GM21515 (cell line): ENCODE measurements around the gene CRIP1.

Experiments
- ATAC-seq: cut with Tn5 transposase; IDR thresholded peaks from one replicate; pipeline ENCODE4 v1.9.1; 2021; ENCODE audit not compliant: unreplicated experiment

CRIP1 gene

DNA sequence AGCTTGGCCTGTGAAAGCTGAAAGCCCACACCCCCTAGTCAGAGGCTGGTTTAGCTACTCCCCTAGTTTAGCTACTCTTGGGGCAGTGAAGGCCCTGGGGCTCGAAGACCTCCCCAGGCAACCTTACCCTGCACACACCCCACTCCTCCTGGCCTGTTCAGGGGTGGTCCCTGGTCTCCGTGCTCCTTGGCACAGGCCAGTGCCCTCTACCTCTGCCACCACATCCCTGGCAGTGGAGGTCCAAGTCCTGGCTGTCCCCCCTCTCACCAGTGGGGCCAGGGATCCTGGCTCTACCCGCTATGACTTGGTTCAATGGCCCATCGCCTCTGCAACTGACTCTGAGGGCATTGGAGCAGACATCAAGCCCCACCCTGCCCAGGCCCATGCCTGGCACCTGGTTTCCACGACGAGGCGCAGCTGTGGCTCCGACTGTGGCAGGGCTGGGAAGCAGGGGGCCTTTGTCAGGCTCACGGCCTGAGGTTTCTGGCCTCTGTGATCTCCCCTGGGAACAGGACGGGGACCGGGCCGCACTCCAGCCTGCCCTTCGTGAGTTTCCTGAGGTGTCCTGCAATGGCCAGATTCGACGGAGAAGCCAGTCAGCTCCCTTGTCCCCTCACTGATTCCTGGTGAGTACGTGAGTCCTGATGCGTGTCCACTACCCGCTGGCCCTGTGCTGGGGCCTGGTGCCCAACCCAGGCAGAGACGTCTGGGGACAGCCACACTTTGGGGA is 45.4 kb downstream of the CRIP1 start:
- ATAC-seq = no peak

- ATAC-seq = no peak
Measured at GRCh38 chr14:105532735-105533141, 46.1 kb downstream of the CRIP1 start.

DNA sequence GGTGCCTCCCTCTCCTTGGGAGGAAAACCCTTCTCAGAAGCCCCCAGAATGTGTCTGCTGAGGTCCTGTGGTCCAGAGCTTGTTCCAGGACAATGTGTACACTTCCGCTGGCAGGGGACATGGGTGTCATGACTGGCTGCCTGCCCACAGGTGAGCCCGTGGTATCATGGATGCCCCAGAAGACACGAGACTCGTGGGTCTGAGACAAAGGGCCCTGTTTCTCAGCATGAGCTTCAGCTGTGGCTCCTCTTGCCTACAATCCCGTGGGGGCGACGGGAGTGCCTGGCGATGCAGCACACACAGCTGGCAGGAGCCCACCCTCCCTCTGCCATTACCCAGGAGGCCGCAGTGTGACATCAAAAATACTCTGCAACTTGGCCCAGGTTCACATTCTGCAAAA is 46.7 kb downstream of the CRIP1 start:
- ATAC-seq = no peak

GRCh38 chr14:105533811-105534498 is 47.3 kb downstream of the CRIP1 start:
- ATAC-seq = no peak

DNA sequence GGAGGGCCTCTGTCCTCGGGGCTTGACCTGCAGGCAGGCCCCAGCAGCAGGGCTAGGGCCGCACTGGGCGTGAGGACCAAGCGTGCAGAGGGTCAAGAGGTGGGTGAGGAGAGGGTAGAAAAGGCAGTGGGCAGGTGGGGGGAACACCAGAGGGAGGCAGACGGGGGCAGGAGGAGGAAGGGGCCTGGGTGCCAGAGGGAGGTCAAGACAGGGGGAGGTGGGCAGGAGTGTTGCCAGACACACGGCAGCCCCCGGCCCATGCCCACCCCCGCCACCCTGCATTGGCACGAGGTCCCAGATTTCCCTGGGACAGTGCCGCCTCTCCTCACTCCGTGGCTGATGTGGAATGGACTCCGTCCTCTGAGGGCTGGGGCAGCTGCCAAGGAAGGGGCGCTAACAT is 47.9 kb downstream of the CRIP1 start:
- ATAC-seq = no peak

DNA sequence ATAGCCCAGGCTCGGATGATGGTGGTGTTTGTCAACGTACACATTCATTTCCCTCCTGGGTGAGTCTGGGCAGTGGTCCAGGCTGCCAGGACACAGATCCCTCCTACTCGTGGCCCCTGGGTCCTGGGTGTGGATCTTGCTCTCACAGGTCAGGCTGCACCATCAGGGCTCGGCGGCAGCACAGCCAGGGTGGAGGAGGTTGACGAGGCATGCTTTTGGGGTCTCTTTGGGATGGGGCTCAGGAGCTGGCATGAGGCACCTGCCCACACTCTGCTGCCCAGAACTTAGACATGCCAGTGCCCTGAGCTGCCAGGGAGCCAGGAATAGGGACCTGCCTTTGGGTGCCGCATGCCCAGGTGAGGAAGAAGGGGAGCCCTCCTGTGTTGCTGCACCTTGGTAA is 49.4 kb downstream of the CRIP1 start:
- no peak for ATAC-seq

GRCh38 chr14:105536691-105537579 is 50.2 kb downstream of the CRIP1 start:
- ATAC-seq = no peak

DNA sequence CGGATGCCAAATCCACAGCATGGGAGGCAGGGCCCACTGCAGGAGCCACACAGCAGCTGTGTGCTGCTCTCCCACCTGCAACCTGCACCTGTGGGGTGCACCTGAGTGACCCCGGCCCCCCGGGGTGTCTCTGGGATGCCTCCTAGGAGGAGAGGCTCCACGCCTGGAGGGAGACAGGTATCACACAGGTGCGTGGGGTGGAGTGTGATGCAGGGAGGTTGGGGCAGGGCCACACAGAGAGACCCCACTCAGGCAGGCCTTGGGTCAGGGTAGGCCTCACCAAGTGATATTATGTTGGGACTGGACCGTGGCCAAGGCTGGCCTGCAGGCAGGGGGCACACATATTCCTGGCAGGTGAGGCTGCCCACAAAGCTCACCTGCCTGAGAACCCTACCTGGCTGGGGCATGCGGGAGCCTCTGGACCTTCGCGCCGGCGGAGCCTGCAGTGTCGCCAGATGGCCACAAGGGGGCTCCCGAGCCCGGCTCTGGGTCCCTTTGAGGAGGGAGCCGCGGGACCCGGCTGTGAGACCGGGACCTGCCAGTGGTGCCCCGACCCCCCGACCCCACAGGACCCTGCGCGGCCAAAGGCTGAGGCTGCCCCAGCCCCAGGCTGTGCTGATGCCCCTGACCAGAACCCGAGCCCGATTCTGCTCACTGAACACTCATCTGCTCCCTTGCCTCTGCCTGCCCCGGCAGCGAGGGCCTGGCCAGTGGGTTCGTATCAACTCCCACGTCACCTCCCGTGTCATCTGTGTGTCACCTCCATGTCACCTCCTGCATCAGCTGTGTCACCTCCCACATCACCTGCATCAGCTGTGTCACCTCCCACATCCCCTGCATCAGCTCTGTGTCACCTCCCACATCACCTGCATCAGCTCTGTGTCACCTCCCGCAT is 51.1 kb downstream of the CRIP1 start:
- no peak for ATAC-seq
